Spinal cord (tissue), 10 donors: ENCODE data around the gene FRK. TPM values are rescaled to one million over a fixed set of nuclear protein-coding genes. Genes with fewer than 3 reads are reported as not detected.
"Not testable (repeated sequence)": the region's sequence is repeated elsewhere in the genome, so short reads cannot be mapped to it uniquely, and the experiment has no call there.

ENCODE experiments used
- DNase-seq, 6 donors: peaks; one replicate each; pipeline versions ENCODE4 v3.0.0 to v3.0.0-alpha.2; 2013 to 2015; ENCODE audit warnings: low spot score in 6 of 6, low read depth in 4 of 6
- H3K27ac ChIP-seq: one replicate; pipeline ENCODE4 v1.5.1; 2013; ENCODE audit warnings: low read depth, low read length, control low read depth
- H3K27me3 ChIP-seq: one replicate; pipeline ENCODE4 v1.6.1; 2013; ENCODE audit warnings: low read length; ENCODE audit not compliant: control insufficient read depth, insufficient read depth
- H3K36me3 ChIP-seq: one replicate; pipeline ENCODE4 v1.6.1; 2013; ENCODE audit warnings: low read length; ENCODE audit not compliant: control insufficient read depth, insufficient read depth
- H3K4me1 ChIP-seq: one replicate; pipeline ENCODE4 v1.6.1; 2013; ENCODE audit warnings: low read length; ENCODE audit not compliant: control insufficient read depth, insufficient read depth
- H3K4me3 ChIP-seq: one replicate; pipeline ENCODE4 v1.5.1; 2013; ENCODE audit warnings: low read depth, low read length, control low read depth
- H3K9me3 ChIP-seq: one replicate; pipeline ENCODE4 v1.6.1; 2013; ENCODE audit warnings: low read length; ENCODE audit not compliant: control insufficient read depth, insufficient read depth
- WGBS: methylation state at CpG from one replicate; pipeline ENCODE4 v1.1.5; 2013; ENCODE audit warnings: missing lambda C conversion rate; ENCODE audit not compliant: insufficient coverage; 5-methylcytosine and 5-hydroxymethylcytosine counted together
- polyA plus RNA-seq, 2 donors: library from polyadenylated mRNA; unstranded; fragments of 120-200 nt; gene quantifications; one replicate each; pipeline ENCODE4 v1.2.1, GENCODE V29; 2013; ENCODE audit not compliant: insufficient read length in 2 of 2
- total RNA-seq, 2 donors: library from RNA; depleted of rRNA in 1 of 2; stranded (reverse); fragments of 120-200 nt in 1 of 2; fragments of >200 nt in 1 of 2; gene quantifications; one replicate each; pipeline versions ENCODE4 v1.2.3 to v1.2.4, GENCODE V29; 2013 to 2014
- donor health status: healthy.

FRK gene
- total and polyA plus RNA-seq, 4 donors, result 0.43 to 2.1 (median 1.2) TPM

DNA sequence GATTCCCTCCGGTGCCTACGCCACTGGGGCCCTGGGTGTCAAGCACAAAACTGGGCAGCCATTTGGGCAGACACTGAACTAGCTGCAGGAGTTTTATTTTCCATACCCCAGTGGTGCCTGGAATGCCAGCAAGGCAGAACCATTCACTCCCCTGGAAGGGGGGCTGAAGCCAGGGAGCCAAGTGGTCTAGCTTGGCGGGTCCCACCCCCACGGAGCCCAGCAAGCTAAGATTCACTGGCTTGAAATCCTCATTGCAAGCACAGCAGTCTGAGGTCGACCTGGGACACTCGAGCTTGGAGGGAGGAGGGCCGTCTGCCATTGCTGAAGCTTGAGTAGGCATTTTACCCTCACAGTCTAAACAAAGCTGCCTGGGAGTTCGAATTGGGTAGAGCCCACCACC is 125.3 kb downstream of the FRK start:
- DNase-seq, result no peak
- Histone ChIP-seq H3K27ac (no peak overlapping the region), H3K4me3 (no peak overlapping the region), H3K4me1 (no peaks in the 10 kb centered on the region), H3K27me3 (no peaks in the 10 kb centered on the region), H3K36me3 (no peaks in the 10 kb centered on the region), H3K9me3 (no peaks in the 10 kb centered on the region)
- 76% methylated on average over 8 of the region's 8 CpGs for WGBS

- DNase-seq, result no peak
- Histone ChIP-seq H3K36me3 (no peaks in the 10 kb centered on the region), H3K9me3 (no peaks in the 10 kb centered on the region), H3K27ac (no peak overlapping the region), H3K4me1 (no peaks in the 10 kb centered on the region), H3K4me3 (no peak overlapping the region), H3K27me3 (no peaks in the 10 kb centered on the region)
- 100% methylated on average over 2 of the region's 2 CpGs for WGBS
Measured at GRCh38 chr6:115934829-115935228, 125.9 kb downstream of the FRK start.

DNA sequence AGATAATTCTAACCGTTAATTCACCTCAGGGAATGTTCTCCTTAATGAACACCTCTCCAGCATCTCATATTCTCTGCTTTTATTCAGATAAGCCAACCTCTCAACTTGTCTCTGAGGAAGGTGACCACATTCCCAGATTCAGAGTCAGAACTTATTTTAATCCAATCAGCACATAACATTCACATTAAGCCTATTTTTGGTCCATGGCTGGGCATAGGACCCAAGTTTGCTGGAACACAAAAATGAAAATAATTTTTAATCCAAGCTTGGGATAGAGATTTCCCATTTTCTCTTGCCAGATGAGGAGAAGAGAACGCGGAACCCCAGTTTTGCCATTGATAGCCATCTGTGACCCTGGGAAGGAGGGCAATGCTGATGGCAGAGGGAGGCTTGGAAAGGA is 126.5 kb downstream of the FRK start:
- DNase-seq, result no peak
- H3K27me3 ChIP-seq, result no peaks in the 10 kb centered on the region
- 90% methylated on average over 3 of the region's 3 CpGs for WGBS
- no peaks in the 10 kb centered on the region for H3K36me3 ChIP-seq
- no peaks in the 10 kb centered on the region for H3K9me3 ChIP-seq
- H3K4me3 ChIP-seq, result no peak overlapping the region
- no peak overlapping the region for H3K27ac ChIP-seq
- no peaks in the 10 kb centered on the region for H3K4me1 ChIP-seq

DNA sequence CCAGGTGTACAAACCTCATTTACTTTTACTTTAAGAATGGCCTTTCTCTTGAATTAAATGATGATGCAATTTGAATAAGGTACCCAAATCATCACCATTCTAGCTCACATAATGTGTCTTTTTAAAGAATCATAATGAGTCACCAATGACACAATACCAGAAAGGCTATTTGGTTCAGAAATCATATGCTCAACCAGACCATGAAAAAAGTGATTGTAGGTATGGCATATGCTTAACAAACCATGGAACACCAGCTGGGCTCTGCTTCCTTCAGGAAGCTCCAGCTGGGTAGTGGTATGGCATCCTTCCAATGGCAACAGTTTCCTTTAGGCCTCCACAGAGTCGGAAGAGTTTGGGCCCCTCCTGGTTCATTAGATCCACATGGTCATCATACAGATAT is 128.2 kb downstream of the FRK start:
- H3K27ac ChIP-seq, result no peak overlapping the region
- no peak overlapping the region for H3K4me3 ChIP-seq
- H3K27me3 ChIP-seq, result no peaks in the 10 kb centered on the region
- H3K4me1 ChIP-seq, result no peaks in the 10 kb centered on the region
- no CpG with 5 or more reads among the region's 1 CpG for WGBS
- no peaks in the 10 kb centered on the region for H3K9me3 ChIP-seq
- DNase-seq, result no peak
- no peaks in the 10 kb centered on the region for H3K36me3 ChIP-seq

DNA sequence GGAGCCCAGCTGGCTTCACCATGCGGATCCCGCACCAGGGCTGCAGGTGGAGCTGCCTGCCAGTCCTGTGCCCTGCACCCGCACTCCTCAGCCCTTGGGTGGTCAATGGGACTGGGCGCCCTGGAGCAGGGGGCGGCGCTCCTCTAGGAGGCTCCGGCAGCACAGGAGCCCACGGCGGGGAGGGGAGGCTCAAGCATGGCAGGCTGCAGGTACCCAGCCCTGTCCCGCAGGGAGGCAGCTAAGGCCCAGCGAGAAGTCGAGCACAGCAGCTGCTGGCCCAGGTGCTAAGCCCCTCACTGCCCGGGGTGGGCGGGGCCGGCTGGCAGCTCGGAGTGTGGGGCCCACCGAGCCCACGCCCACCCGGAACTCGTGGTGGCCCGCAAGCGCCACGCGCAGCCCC is 132.7 kb downstream of the FRK start:
- not testable (repeated sequence) for DNase-seq, H3K4me1 ChIP-seq, H3K27me3 ChIP-seq, H3K36me3 ChIP-seq, H3K27ac ChIP-seq, H3K9me3 ChIP-seq, H3K4me3 ChIP-seq
- 94% methylated on average over 24 of the region's 24 CpGs for WGBS

DNA sequence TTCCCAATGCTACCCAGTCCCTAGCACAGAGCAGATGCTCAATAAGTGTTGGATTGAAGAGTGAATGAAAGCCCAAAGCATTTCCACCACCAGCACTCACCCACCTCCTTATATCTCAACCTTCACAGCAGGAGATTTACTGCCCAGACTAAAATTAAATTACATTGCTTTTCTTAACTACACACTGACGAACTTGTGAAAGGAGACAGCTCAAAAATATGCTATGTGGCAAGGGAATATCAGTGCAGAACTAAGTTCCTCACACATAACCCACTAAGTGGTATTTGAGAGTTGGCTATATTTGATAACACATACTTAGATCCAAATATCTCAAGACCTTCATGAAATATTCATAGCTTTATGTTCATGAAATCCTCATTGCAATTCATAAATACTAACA is 137.7 kb downstream of the FRK start:
- no peaks in the 10 kb centered on the region for H3K27me3 ChIP-seq
- no CpG with 5 or more reads among the region's 1 CpG for WGBS

DNA sequence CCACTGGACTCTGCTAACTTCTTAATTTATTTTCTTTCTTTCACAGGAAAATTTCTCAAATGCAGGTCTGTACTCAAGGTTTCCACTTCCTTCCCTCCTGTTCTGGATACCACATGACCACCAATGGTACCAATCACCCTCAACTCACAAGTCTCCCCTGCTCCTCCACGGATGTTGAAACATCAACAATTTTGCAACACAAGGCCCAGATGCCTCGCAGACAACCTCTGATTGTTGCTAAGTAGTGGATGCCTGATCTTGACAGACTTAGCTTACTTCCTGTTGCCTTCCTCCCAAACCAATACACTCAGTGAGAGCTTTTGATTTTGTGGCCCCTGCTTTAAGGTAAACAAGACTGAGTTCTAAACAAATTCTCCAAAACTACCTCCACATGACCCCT is 146.6 kb downstream of the FRK start:
- no peak overlapping the region for H3K27ac ChIP-seq
- no peaks in the 10 kb centered on the region for H3K36me3 ChIP-seq
- no peaks in the 10 kb centered on the region for H3K9me3 ChIP-seq
- H3K4me1 ChIP-seq, result no peaks in the 10 kb centered on the region
- no peak overlapping the region for H3K4me3 ChIP-seq
- 88% methylated on average over 2 of the region's 2 CpGs for WGBS
- DNase-seq, result no peak
- H3K27me3 ChIP-seq, result no peaks in the 10 kb centered on the region

More for the DNA sequence above, 137.7 kb downstream of the FRK start:
- Histone ChIP-seq H3K9me3 (no peaks in the 10 kb centered on the region), H3K4me1 (no peaks in the 10 kb centered on the region), H3K36me3 (no peaks in the 10 kb centered on the region), H3K4me3 (no peak overlapping the region), H3K27ac (no peak overlapping the region)
- peak in 1 of 6 donors; percentile 75 for DNase-seq

DNA sequence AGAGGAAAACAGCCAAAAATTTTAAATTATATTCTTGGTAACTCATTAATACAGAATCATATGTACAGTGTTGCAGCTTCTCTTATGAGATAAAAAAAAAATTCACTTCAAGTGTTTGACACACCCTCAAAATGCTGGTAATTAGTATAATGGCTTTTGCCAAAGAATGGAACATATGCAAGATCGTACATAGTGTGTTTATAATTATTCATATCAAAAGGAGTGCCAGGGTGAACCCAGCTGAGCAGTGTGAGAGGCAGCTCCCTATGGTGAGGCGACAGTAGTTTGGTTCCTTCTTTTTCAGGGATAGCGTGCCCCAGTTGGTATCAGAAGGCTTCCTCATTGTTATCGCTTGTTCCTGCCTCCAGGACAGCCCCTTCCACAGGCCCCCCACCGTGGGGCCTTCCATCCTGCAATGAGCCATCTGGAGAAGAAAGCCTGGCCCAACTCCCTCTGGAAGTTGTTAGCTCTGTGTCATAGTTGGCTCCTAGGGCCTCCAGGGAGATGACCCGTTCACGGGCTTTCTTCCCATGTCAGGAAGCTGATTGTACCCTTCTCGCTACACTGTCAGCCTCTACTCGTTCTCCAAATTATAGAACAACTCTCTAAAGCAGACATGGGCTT is 150.7 kb downstream of the FRK start:
- Histone ChIP-seq H3K27me3 (no peaks in the 10 kb centered on the region), H3K36me3 (no peaks in the 10 kb centered on the region), H3K27ac (no peak overlapping the region), H3K4me3 (no peak overlapping the region), H3K4me1 (no peaks in the 10 kb centered on the region), H3K9me3 (no peaks in the 10 kb centered on the region)
- DNase-seq, result no peak
- 85% methylated on average over 6 of the region's 9 CpGs for WGBS

GRCh38 chr6:115908906-115909559 is 151.7 kb downstream of the FRK start:
- Histone ChIP-seq H3K27ac (no peak overlapping the region), H3K4me3 (no peak overlapping the region), H3K9me3 (no peaks in the 10 kb centered on the region), H3K36me3 (no peaks in the 10 kb centered on the region), H3K27me3 (no peaks in the 10 kb centered on the region), H3K4me1 (no peaks in the 10 kb centered on the region)
- WGBS, result no CpG with 5 or more reads among the region's 5 CpGs
- DNase-seq, result no peak

DNA sequence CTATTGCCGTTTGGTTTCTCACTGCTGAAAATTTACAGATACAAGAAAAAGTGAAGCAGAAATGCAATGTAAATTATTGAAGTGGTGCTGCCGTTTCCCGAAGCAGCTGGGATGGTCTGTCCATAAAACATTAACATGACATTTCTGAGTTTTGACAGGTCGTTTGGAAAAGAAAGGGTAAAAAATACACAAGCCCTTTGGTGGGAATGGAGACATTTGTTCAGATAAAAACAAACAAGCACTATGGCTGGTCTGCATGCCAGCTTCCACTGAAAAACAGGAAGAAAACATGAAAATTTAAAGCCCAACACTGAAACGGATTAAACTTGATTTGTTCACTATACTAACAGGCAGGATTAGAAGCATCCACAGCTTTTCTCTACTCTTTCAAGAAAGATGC is 155.2 kb downstream of the FRK start:
- Histone ChIP-seq H3K4me3 (no peak overlapping the region), H3K9me3 (no peaks in the 10 kb centered on the region), H3K27ac (no peak overlapping the region), H3K36me3 (no peaks in the 10 kb centered on the region), H3K4me1 (no peaks in the 10 kb centered on the region), H3K27me3 (no peaks in the 10 kb centered on the region)
- WGBS, result 40% methylated on average over 2 of the region's 5 CpGs
- DNase-seq, result peak in 2 of 6 donors; percentile 30 to 67
